Suppressor macrophage treated with lipopolysaccharide for 4 hours (primary cell): ENCODE results near the gene CHRNB1.
"Not testable (repeated sequence)": the region's sequence is repeated elsewhere in the genome, so short reads cannot be mapped to it uniquely, and the experiment has no call there.

Experiments used
- DNase-seq: peaks from one replicate; pipeline ENCODE4 v3.0.0-alpha.2; 2020

Gene CHRNB1

DNA sequence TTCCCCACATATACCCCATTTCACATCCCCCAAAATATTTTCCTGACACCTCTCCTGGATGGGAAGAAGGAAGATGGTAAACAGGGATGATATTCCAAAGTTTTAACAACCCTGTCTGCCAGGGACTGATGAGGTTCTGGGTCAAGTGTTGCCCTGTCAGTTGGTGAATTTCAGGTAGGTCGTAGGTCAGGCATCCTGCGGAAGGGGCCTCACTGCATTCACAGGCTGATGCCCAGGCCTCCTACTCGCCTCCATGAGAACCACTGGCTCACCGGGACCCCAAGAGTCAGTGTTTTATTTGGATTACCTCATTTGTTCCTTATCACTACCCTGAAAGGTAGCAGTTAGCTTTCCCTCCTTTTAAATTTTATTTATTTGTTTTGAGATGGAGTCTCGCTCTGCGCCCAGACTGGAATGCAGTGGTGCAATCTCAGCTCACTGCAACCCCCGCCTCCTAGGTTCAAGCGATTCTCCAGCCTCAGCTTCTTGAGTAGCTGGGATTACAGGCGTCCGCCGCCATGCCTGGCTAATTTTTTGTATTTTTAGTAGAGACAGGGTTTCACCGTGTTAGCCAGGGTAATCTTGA, 24.0 kb downstream of the CHRNB1 start:
- no peak for DNase-seq

DNA sequence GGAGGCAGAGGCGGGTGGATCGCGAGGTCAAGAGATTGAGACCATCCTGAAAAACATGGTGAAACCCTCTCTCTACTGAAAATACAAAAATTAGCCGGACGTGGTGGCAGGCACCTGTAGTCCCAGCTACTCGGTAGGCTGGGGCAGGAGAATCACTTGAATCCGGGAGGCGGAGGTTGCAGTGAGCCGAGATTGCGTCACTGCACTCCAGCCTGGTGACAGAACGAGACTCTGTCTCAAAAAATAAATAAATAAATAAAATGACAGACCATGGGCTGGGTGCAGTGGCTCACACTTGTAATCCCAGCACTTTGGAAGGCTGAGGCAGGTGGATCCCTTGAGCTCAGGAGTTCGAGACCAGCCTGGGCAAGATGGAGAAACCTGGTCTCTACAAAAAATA, 25.0 kb downstream of the CHRNB1 start:
- DNase-seq: not testable (repeated sequence)

DNA sequence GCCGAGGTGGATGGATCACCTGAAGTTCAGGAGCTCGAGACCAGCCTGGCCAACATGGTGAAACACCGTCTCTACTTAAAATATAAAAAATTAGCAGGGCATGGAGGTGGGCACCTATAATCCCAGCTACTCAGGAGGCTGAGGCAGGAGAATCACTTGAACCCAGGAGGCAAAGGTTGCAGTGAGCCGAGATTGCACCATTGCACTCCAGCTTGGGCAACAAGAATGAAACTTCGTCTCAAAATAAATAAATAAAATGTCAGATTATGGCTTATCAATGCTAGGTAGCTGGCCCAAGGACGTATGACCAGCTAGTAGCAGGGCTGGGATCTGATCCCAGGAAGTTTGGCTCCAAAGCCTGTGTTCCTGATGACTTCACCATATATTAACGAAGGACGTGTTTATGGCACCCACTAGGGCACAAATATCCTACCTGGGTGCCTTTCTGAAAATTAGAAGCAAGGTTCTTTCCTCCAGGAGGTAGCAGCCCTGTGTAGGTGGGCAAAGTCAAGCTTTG, 25.7 kb downstream of the CHRNB1 start:
- DNase-seq: not testable (repeated sequence)

DNA sequence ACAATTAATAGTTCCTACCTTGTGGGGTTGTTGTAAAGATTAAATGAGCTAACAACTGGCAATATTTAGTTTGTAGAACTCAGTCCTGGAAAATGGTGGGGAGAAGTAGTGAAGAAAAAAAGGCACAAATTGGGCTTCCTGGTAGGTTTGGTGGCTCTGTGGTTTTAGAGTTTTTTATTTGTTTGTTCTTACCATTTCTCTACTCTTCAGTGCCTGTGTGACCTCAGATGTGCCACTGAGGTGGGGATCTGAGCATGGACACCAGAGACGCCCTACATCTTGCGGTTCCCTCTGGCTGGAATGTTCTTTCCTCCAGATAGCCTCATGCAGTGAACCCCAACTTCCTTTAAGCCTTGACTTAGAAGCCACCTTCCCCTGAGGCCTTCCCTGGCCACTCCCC, 26.9 kb downstream of the CHRNB1 start:
- no peak for DNase-seq

DNA sequence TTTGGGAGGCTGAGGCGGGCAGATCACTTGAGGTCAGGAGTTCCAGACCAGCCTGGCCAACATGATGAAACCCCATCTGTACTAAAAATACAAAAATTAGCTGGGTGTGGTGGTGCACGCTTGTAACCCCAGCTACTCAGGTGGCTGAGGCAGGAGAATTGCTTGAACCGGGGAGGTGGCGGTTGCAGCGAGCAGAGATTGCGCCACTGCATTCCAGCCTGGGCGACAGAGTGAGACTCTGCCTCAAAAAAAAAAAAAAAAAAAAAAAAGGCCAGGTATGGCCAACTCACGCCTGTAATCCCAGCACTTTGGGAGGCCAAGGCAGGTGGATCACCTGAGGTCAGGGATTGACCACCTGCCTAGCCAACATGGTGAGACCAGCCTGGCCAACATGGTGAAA, 29.9 kb downstream of the CHRNB1 start:
- not testable (repeated sequence) for DNase-seq

DNA sequence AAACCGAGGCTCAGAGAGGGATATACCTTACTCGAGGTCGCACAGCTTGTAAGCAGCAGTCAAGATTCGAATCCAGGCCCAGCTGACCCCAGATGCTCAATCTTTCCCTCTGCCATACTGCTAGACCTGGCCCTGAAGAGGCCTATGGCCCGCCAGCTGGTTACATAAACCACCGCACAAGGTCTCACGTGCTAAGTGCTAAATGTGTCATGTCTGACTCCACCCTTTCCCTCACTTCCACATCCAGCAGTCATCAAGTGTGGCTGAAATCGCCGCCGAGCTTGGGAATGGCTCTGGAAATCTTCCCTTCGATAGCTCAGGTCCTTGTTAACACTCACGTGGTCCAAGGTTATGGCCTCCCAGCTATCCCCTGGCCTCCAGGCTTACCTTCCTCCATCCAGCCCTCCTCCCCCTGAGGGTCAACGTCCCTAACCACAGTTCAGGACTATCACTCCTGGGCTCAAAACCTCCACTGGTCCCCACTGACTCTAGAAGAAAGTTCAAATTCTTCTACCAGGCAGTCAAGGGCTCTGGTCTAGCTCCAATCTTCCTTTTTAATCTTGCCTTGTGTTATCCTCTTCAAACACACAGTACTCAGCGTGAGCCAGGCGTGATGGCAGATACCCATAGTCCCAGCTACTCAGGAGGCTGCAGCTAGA, 31.0 kb downstream of the CHRNB1 start:
- DNase-seq: peak; percentile 77

DNA sequence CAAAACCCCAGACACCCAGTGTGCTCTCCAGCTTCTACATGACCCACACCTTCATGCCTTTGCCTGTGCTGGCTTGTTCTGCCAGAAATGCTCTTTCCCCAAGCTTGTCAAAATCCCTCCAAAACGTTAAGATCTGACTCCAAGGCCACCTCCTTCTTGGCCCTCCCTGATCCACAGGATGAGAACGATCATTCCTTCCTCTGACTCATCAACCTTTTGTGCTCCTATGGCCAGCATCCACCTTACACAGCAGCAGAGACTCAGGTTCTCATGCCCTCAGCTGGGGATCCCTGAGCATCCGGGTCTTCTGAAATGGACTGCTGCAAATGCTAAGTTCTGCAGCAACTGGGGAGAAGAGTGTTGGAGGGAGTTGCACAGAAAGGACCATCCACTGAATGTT, 31.6 kb downstream of the CHRNB1 start:
- no peak for DNase-seq

DNA sequence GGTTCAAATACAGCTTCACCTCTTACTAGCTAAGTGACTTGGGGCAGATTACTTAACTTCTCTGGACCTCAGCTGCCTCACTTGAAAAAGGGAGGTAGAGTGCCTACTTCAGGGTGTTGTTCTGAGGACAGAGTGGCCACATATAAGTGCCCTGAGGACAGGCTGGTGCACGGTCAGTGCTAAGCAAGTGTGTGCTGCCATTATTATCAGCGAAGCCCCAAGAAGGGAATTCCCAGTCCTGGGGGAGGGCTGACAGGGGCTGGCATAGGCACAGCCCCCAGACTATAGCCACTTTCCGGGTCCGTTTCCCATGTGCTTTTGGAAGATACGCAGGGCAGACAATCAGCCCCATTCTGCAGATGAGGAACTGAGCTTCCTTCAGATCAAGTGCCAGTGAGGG, 32.1 kb downstream of the CHRNB1 start:
- no peak for DNase-seq

DNA sequence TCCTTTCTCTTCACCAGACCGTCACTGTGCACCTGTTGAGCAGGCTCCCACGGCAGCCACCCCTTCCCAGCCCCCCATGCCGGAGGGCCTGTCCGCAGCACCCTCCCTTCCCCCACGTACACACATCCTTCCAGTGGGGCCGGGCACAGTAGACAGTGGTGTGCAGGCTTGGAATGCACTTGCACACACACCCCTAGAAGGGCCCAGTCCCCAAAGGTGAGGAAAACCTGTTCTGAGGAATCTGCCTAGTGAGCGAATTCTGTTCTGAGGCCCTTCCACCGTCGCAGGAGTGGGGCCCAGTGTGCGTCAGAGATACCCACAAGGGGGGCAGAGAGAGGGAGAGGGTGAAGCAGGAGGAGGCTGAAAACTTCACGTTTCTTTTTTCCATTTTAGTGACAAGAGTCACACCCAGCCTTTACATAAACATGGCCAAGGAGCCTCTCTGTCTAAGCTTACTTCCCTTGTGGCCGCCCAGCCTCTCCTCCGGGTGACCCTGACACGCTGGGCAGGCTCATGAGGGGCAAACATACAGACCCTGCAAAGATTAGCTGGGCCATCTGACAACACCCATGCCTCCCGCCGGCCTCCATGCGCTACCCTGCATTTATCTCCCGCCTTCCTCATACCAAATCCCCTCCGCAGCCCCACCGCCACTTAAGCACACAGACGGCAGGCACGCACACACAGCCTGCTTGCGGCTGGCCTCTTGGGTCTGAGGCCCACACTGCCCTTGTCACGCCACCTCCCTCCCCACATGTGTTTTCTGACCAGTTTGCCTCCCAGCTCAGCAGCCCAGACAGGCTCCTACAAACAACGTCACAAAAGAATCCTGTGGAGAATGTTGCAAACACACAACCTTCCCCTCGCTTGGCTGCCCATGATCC, 32.8 kb downstream of the CHRNB1 start:
- DNase-seq: peak; percentile 36

DNA sequence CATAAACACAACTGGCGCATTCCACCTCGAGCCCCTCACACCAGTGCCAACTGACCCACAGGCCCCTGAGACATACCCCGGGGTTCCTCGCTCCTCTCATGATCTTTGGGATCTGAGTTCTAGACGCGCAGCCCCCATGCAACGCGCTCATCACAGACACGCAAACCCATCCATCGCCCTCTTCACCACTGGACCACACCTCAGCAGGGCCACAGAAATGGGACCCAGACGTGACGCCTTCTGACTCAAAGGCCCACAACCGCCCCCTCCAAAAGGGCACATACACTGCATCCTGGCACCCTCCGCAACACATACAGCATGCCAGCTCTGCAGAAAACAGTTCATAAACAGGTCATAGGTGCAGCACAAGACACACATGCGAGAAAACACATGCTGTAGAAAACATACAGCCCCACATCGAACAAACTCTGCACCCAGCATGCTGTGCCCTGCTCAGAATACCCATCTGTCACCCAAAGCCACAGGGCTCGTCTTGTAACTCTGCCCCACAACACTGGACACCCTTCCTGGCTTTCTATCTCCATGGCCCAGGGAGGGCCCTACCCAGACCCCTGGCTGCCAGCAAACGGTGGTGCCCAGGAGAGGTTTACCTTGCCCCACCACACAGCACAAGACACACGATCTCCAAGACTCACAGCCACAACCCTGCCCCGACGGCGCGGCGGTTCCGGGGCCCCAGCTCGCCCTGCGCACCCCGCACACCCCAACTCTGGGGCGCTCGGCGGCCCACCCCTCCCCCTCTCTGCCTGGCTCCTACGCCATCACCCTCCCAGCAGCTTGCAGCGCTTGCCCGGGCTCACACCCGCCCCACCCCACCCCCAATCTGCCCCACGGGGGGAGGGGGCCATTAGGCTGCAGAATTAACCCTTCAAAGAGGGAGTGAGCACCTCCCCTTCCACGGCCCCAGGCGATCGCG, 33.7 kb downstream of the CHRNB1 start:
- no peak for DNase-seq

DNA sequence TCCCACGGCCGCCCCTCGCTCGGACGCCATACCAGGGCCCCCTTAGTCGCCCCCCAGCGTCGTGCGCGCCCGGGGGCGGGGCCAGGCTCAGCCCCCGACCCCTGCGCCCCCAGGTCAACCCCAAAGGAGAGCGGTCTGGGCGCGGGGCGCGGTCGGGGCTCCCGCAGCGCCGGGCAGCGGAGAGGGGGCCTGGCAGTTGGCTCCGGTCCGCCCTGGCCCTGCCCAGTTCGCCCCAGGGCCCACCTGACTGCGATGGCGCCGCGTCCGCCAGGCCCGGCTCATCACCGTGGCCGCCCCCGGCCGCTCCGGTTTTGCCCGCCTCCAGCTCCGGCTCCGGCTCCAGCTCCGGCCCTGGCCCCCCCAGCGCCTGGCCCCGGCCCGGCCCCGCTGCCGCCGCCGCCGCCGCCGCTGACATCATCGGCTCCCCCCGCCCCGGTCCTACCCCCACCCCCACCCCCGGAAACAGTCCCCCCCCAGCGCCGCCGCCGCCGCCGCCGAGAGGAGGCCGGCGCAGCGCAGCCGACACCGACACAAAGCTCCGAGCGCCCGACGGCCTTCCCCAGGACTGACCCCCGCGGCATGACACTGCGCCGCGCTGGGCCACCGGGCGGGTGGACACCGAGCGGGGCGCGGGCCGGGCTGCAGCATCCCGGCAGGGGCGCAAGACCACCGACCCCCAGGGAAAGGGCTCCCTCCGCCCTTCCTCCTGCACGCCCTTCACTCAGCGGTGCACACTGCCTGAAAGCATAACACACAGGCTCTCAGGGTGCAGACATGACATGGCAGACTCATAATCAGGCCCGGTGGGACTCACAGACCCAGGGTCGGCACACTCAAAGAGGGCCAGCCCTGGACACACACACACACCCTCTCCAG, 34.6 kb downstream of the CHRNB1 start, which contains the start of gene ZBTB4:
TSS of gene ZBTB4 (minus strand) at position 419 of the 876 bp plus-strand sequence. CDS start 12,830 bp downstream, outside the sequence.
- DNase-seq: peak; percentile 35

DNA sequence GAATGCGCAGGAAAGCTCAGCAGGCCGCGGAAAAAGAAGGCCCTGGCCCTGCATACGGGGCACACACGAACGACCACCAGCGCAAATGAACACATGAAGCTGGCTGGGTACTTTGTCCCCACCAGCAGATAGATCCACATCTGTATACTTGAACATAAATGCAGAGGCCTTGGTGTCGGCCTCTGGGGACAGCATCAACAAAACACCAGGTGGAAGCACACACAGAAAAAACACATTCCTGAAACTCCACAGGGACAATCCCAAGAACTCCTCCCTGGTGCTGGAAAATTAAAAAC, 35.2 kb downstream of the CHRNB1 start:
- no peak for DNase-seq

DNA sequence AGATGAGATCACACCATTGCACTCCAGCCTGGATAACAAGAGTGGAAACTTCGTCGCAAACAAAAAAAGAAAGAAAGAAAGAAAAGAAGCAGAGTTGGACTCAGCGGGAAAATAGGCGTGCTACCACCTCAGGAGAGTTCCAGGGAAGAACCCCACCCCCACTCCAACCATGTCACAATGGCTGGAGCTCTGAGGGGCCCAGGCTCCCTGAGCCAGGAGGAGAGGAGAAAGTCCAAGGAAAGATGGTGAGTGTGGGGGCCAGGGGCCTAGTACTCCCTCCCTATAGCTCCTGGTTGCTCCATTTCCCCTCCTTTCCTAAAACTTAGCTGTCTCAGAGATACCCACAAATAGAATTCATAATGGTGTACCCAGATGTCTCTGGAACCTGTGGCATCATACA, 36.4 kb downstream of the CHRNB1 start, which contains the start of gene SLC35G6:
TSS of gene SLC35G6 (plus strand) at position 172 of the 400 bp plus-strand sequence. CDS start at position 243, 71 bp downstream.
- not testable (repeated sequence) for DNase-seq

DNA sequence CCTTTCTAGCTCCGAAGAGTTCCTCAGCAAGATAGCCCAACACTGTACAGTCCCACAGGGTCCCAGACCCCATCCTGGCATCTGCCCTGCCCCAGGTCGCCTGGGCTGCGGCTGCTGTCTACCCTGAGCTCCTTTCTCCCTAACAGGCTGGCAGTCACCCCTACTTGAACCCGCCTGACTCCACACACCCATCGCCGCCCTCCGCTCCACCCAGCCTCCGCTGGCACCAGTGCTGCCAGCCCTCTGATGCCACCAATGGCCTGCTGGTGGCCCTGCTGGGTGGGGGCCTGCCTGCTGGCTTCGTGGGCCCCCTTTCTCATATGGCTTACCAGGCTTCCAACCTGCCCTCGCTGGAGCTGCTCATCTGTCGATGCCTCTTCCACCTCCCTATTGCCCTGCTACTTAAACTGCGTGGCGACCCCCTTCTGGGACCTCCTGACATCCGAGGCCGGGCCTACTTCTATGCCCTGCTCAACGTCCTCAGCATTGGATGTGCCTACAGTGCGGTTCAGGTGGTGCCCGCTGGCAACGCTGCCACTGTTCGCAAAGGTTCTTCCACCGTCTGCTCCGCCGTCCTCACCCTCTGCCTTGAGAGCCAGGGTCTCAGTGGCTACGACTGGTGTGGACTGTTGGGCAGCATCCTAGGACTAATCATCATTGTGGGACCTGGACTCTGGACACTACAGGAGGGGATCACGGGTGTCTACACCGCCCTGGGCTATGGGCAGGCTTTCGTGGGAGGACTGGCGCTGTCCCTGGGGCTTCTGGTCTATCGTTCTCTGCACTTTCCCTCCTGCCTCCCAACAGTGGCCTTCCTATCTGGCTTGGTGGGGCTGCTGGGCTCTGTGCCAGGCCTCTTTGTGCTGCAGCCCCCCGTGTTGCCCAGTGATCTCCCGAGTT, 37.2 kb downstream of the CHRNB1 start:
- DNase-seq: not testable (repeated sequence)

DNA sequence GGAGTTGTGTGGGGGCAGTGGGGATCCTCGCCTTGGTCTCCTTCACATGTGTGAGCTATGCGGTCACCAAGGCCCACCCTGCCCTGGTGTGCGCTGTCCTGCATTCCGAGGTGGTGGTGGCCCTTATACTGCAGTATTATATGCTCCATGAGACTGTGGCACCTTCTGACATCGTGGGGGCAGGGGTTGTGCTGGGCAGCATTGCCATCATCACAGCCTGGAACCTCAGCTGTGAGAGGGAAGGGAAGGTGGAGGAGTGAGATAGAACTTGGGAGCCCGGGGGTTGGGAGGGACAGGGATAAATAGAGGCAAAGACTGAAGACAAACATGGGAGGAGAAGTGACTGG, 37.9 kb downstream of the CHRNB1 start:
- not testable (repeated sequence) for DNase-seq

DNA sequence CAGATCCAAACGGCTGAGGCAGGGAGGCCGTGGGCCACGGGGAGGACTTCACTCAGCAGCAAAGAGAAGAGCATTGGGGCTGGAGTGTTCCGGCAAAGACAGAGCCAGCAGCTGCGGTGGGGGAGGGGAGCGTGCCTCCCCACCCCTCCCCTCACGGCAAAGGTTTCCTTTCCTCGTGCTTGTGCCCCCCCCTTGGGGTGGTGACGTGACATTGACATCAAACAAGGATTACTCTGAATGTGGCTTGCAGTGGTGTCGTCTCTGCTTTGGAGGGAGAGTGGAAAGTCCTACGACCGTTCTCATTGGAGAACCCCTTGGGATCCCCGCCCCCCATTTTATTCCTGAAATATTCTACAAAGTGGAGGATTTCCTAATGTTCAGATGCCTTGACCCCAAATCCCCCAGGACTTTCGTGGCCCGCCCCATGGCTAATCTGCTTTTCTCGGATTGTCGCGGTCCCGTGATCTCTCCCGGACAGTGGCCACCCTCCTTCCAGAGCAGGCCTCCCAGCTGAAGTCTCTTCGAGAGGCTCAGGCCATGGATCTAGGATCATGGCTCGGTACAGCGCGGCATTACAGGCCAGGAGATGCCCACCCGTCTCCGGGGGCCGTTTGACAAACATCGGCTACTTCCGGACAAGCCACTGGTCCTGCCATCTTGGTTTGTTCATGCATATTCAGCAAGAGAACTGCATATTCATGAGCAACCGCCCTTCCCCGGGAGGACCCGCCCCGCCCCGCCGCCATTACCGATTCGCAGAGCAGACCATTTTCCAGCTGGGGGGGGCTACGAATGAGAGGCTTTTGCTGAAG, 38.6 kb downstream of the CHRNB1 start:
- DNase-seq: peak; percentile 96

DNA sequence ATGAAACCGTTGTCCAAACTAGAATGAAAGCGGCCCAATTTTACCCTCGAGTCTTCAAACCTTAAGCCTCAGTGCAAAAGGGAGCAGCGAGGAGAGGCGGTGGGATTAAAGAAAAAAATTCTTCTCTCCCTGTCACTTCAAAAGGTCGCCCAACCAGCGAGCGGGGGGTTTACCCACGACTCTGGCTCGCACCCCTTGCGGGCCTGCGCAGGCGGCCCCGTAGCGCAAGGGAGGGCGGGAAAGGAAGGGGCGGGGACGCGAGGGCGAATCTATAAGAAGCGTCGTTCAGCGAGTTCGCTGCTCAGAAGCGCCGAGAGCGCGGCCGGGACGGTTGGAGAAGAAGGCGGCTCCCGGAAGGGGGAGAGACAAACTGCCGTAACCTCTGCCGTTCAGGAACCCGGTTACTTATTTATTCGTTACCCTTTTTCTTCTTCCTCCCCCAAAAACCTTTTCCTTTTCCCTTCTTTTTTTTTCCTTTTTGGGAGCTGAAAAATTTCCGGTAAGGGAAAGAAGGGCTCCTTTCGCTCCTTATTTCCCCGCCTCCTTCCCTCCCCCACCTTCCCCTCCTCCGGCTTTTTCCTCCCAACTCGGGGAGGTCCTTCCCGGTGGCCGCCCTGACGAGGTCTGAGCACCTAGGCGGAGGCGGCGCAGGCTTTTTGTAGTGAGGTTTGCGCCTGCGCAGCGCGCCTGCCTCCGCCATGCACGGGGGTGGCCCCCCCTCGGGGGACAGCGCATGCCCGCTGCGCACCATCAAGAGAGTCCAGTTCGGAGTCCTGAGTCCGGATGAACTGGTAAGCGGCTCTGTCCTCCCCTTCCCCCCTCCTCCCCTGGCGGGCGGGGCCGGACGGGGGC, 39.4 kb downstream of the CHRNB1 start, which contains the start of gene POLR2A:
TSS of gene POLR2A (plus strand) at position 300 of the 852 bp plus-strand sequence.
- DNase-seq: peak; percentile 99

DNA sequence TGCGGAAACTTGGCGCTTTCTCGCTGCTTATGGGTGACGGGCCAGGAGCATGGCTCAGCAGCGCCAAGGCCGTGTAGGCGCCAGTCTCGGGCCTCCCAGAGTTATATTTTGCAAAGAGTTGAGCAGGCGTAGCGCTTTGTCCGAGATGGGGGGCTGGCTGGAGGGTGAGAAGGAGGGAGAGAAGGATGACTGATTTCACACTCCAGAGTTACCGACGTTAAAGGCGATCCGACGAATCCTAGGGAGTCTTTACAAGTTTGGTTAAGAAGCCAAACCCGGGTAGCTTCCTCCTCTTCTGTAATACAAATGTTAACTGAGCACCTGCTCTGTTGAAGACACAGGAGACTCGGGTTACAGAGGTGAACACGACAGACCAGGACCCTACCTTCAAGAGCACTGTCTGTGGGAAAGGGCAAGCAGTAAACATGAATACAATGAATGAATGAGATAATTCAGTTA, 40.1 kb downstream of the CHRNB1 start:
- no peak for DNase-seq
